ENCODE results near the gene SRPK2. TPM values are rescaled to one million over a fixed set of nuclear protein-coding genes. Genes with fewer than 3 reads are reported as not detected.

SRPK2 gene
- total RNA-seq, 1 donor from 2014 or later = 58.5 TPM

- peaks cover 53% of the 10 kb centered on the region for H3K4me1 Mint-ChIP-seq (ENCODE audit: low read depth)
- no peaks in the 10 kb centered on the region for H3K27me3 Mint-ChIP-seq (ENCODE audit: low read depth)
- peaks cover 4% of the 10 kb centered on the region for H3K36me3 Mint-ChIP-seq (ENCODE audit: low read depth)
- H3K4me3 Mint-ChIP-seq (ENCODE audit: unreplicated experiment) = no peak overlapping the region
- no peak for DNase-seq (ENCODE audit: low spot score)
- TF ChIP-seq CTCF (IDR thresholded peaks at IDR 0.05) = no peak
- no peaks in the 10 kb centered on the region for H3K9me3 Mint-ChIP-seq (ENCODE audit: low read depth)
- H3K27ac Mint-ChIP-seq (ENCODE audit: unreplicated experiment) = peak overlapping the region; percentile 43
Observed at GRCh38 chr7:105219771-105220160, 169.0 kb downstream of the SRPK2 start.

- peaks cover 50% of the 10 kb centered on the region for H3K4me1 Mint-ChIP-seq (ENCODE audit: low read depth)
- no peak for DNase-seq (ENCODE audit: low spot score)
- H3K9me3 Mint-ChIP-seq (ENCODE audit: low read depth) = no peaks in the 10 kb centered on the region
- peak overlapping the region; percentile 76 for H3K27ac Mint-ChIP-seq (ENCODE audit: unreplicated experiment)
- H3K36me3 Mint-ChIP-seq (ENCODE audit: low read depth) = peaks cover 4% of the 10 kb centered on the region
- H3K4me3 Mint-ChIP-seq (ENCODE audit: unreplicated experiment) = no peak overlapping the region
- H3K27me3 Mint-ChIP-seq (ENCODE audit: low read depth) = no peaks in the 10 kb centered on the region
- no peak for TF ChIP-seq CTCF (IDR thresholded peaks at IDR 0.05)
Observed at GRCh38 chr7:105218939-105219770, 169.6 kb downstream of the SRPK2 start.

DNA sequence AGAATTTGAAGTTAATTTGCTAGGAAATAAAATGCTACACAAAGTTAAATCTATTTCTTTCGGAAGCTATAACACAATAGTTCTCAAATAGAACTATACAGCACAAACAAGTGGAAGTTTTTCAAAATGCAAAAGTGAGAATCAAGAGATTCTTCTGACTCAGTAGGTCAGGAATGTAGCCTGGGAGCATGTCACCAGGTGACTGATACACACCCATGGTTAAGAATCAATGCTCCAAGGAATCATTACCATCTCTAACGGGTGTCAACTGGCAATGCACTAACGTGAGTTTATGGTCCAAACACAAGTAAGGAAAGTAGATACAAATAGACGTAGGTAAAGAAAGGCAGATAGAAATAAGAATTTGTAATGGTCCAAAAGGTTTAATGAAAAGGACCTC, 170.5 kb downstream of the SRPK2 start:
- no peak for TF ChIP-seq CTCF (IDR thresholded peaks at IDR 0.05)
- Mint-ChIP-seq H3K4me3 (ENCODE audit: unreplicated experiment) (no peak overlapping the region), H3K36me3 (ENCODE audit: low read depth) (peaks cover 4% of the 10 kb centered on the region), H3K27me3 (ENCODE audit: low read depth) (no peaks in the 10 kb centered on the region), H3K27ac (ENCODE audit: unreplicated experiment) (no peak overlapping the region), H3K4me1 (ENCODE audit: low read depth) (peaks cover 47% of the 10 kb centered on the region), H3K9me3 (ENCODE audit: low read depth) (no peaks in the 10 kb centered on the region)
- no peak for DNase-seq (ENCODE audit: low spot score)

GRCh38 chr7:105216786-105217185, 171.9 kb downstream of the SRPK2 start:
- no peak overlapping the region for H3K4me3 Mint-ChIP-seq (ENCODE audit: unreplicated experiment)
- no peak for DNase-seq (ENCODE audit: low spot score)
- H3K27me3 Mint-ChIP-seq (ENCODE audit: low read depth) = no peaks in the 10 kb centered on the region
- peaks cover 38% of the 10 kb centered on the region for H3K4me1 Mint-ChIP-seq (ENCODE audit: low read depth)
- H3K27ac Mint-ChIP-seq (ENCODE audit: unreplicated experiment) = no peak overlapping the region
- H3K9me3 Mint-ChIP-seq (ENCODE audit: low read depth) = no peaks in the 10 kb centered on the region
- no peak for TF ChIP-seq CTCF (IDR thresholded peaks at IDR 0.05)
- H3K36me3 Mint-ChIP-seq (ENCODE audit: low read depth) = peaks cover 4% of the 10 kb centered on the region

GRCh38 chr7:105215821-105216220, 172.9 kb downstream of the SRPK2 start:
- Mint-ChIP-seq H3K4me1 (ENCODE audit: low read depth) (peaks cover 34% of the 10 kb centered on the region), H3K36me3 (ENCODE audit: low read depth) (peaks cover 4% of the 10 kb centered on the region), H3K27ac (ENCODE audit: unreplicated experiment) (no peak overlapping the region), H3K27me3 (ENCODE audit: low read depth) (no peaks in the 10 kb centered on the region), H3K9me3 (ENCODE audit: low read depth) (no peaks in the 10 kb centered on the region), H3K4me3 (ENCODE audit: unreplicated experiment) (no peak overlapping the region)
- no peak for DNase-seq (ENCODE audit: low spot score)
- TF ChIP-seq CTCF (IDR thresholded peaks at IDR 0.05) = no peak
